Gastrocnemius medialis (tissue), 4 donors: ENCODE results near the gene CHRM1.

Experiments used
- POLR2A ChIP-seq, 2 donors: fragments of 450-650 bp; IDR thresholded peaks; one replicate each; pipeline ENCODE4 v1.6.1; 2017; ENCODE audit warnings: antibody characterized with exemption in 2 of 2, mild to moderate bottlenecking in 2 of 2, moderate library complexity in 2 of 2
- TF ChIP-seq, protein P1 (sequence below), 5 experiments: fragments of 450-650 bp in 3 of 5; fragments of 200-600 bp in 2 of 5; sonication (generic) in 2 of 5; IDR thresholded peaks in 4 of 5; conservative IDR thresholded peaks in 1 of 5; 1 replicate in 4 of 5; 2 replicates in 1 of 5; pipeline ENCODE4 v1.5.1; 2016 to 2019; ENCODE audit warnings: antibody characterized with exemption in 5 of 5, mild to moderate bottlenecking in 3 of 5, moderate library complexity in 3 of 5

DNA sequence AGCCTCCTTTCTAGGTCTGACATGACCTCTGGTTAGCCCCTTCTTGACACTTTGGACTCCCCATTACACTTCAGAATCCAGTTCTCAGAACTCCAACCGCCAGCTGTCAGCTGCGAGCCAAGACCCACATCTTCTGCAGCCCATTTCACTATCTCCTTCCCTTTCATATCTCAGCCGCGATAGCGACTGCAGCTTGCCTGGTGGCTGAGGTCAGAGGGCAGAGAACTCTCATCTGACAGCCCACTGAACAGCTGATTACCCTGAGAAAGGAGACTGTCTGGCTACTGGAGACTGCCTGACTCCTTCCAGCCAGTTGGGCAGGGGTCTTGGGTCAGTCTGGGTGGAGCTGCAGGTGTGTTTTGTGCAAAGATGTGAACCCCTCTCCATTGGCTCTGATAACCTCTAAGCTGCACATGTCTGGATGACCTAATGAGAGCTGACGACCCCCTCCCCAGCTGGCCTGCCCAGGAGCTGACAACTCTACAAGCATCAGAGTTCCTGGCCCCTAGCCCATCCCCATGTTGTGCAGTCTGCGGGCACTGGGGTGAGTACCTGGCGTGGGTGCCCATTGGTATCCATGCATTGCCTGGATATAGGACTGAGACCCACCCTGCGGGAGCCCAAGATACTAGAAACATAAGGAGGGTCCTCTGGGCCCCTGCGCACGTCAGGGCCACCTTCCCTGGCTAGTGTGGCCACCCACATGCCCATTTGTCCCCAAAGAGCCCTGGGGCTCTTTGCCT lies 1.1 kb downstream of the CHRM1 start:
- TF ChIP-seq, protein P1, sequence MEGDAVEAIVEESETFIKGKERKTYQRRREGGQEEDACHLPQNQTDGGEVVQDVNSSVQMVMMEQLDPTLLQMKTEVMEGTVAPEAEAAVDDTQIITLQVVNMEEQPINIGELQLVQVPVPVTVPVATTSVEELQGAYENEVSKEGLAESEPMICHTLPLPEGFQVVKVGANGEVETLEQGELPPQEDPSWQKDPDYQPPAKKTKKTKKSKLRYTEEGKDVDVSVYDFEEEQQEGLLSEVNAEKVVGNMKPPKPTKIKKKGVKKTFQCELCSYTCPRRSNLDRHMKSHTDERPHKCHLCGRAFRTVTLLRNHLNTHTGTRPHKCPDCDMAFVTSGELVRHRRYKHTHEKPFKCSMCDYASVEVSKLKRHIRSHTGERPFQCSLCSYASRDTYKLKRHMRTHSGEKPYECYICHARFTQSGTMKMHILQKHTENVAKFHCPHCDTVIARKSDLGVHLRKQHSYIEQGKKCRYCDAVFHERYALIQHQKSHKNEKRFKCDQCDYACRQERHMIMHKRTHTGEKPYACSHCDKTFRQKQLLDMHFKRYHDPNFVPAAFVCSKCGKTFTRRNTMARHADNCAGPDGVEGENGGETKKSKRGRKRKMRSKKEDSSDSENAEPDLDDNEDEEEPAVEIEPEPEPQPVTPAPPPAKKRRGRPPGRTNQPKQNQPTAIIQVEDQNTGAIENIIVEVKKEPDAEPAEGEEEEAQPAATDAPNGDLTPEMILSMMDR (IDR thresholded peaks at IDR 0.05 in 4 of 5, conservative IDR thresholded peaks at IDR 0.05 in 1 of 5) = no peak
- TF ChIP-seq POLR2A (IDR thresholded peaks at IDR 0.05) = no peak
